Stimulated activated CD8-positive, alpha-beta memory T cell treated with anti-CD3 and anti-CD28 coated beads, Interleukin-15, amount 100 ng/mL, for 4 hours (primary cell): ENCODE measurements around the gene TBC1D17.

Source experiments
- DNase-seq, 2 donors: peaks; one replicate each; pipeline ENCODE4 v3.0.0-alpha.2; 2020; ENCODE audit warnings: low read depth in 2 of 2

Gene TBC1D17

GRCh38 chr19:49877020-49877878 is at the start of gene TBC1D17, which contains the start of gene AKT1S1:
Gene TBC1D17 (plus strand): TSS chr19:49877702. CDS start chr19:49877724, 22 bp downstream.
Gene AKT1S1 (minus strand): TSS chr19:49877355. CDS start chr19:49873295, 4,060 bp downstream.
- peak; percentile 97 to 98 for DNase-seq

- DNase-seq = no peak
These were observed 48.3 kb upstream of the TBC1D17 start for GRCh38 chr19:49829200-49829599.

- no peak for DNase-seq
These were observed 47.8 kb upstream of the TBC1D17 start for GRCh38 chr19:49829721-49830120.

- no peak for DNase-seq
These were observed 46.7 kb upstream of the TBC1D17 start for GRCh38 chr19:49830766-49831165.

- no peak for DNase-seq
These were observed 45.9 kb upstream of the TBC1D17 start for GRCh38 chr19:49831592-49831991.

GRCh38 chr19:49832556-49832955 is 44.9 kb upstream of the TBC1D17 start:
- no peak for DNase-seq

GRCh38 chr19:49833599-49833998 is 43.9 kb upstream of the TBC1D17 start:
- no peak for DNase-seq

GRCh38 chr19:49835562-49835961 is 41.9 kb upstream of the TBC1D17 start:
- DNase-seq = no peak

GRCh38 chr19:49836176-49837008 is 41.1 kb upstream of the TBC1D17 start:
- no peak for DNase-seq

GRCh38 chr19:49837009-49837310 is 40.5 kb upstream of the TBC1D17 start:
- DNase-seq = no peak

- DNase-seq = no peak
These were observed 40.1 kb upstream of the TBC1D17 start for GRCh38 chr19:49837425-49837824.

GRCh38 chr19:49838885-49839588 is 38.5 kb upstream of the TBC1D17 start:
- no peak for DNase-seq

- DNase-seq = no peak
These were observed 37.8 kb upstream of the TBC1D17 start for GRCh38 chr19:49839713-49840112.

GRCh38 chr19:49840321-49840720 is 37.2 kb upstream of the TBC1D17 start:
- no peak for DNase-seq

- no peak for DNase-seq
These were observed 36.7 kb upstream of the TBC1D17 start for GRCh38 chr19:49840736-49841249.

GRCh38 chr19:49843265-49843664 is 34.2 kb upstream of the TBC1D17 start:
- DNase-seq = no peak

GRCh38 chr19:49844138-49845095 is 33.1 kb upstream of the TBC1D17 start:
- DNase-seq = no peak

GRCh38 chr19:49845414-49845813 is 32.1 kb upstream of the TBC1D17 start:
- no peak for DNase-seq

- no peak for DNase-seq
These were observed 31.1 kb upstream of the TBC1D17 start for GRCh38 chr19:49846408-49846807.

GRCh38 chr19:49847731-49848696 is 29.5 kb upstream of the TBC1D17 start:
- DNase-seq = no peak
